Measurements from ENCODE around the gene ZFAND3. TPM values are rescaled to one million over a fixed set of nuclear protein-coding genes. Genes with fewer than 3 reads are reported as not detected.
A peak's percentile ranks its signal among the peaks of the same experiment; 100 is the strongest.

Gene ZFAND3
- polyA plus RNA-seq, 1 donor (not counting 4 experiments of a cell fraction or from before 2014, with no cell fraction given) = 19.6 TPM

GRCh38 chr6:37781788-37782187, 37.7 kb upstream of the ZFAND3 start:
- Histone ChIP-seq H3K4me1 (ENCODE audit: control insufficient read depth, extremely low read depth, insufficient read depth, low read length) (peaks cover 20% of the 10 kb centered on the region), H3K27ac (ENCODE audit: control insufficient read depth, insufficient read depth, low read length) (no peak overlapping the region), H3K9me3 (ENCODE audit: control insufficient read depth, low read depth, low read length) (no peaks in the 10 kb centered on the region), H3K9me1 (ENCODE audit: control insufficient read depth, extremely low read depth, insufficient read depth, low read length) (no peaks in the 10 kb centered on the region), H4K20me1 (ENCODE audit: control insufficient read depth, extremely low read depth, insufficient read depth, low read length) (no peaks in the 10 kb centered on the region), H2AFZ (ENCODE audit: control insufficient read depth, low read length) (no peak overlapping the region), H3K9ac (ENCODE audit: control insufficient read depth, extremely low read depth, insufficient read depth, low read length) (no peak overlapping the region), H3K4me2 (ENCODE audit: control insufficient read depth, extremely low read depth, insufficient read depth, low read depth, low read length) (no peak overlapping the region), H3K4me3 (ENCODE audit: control insufficient read depth in 2 of 3, extremely low read depth in 1 of 3, insufficient read depth in 2 of 3, low read depth in 1 of 3, low read length in 3 of 3) (no peak overlapping the region), H3K79me2 (ENCODE audit: control insufficient read depth, insufficient read depth, low read length) (no peaks in the 10 kb centered on the region), H3K27me3 (ENCODE audit: control insufficient read depth, extremely low read depth, insufficient read depth, low read length) (peaks cover 13% of the 10 kb centered on the region), H3K36me3 (ENCODE audit: control insufficient read depth in 2 of 2, extremely low read depth in 1 of 2, insufficient read depth in 2 of 2, low read length in 2 of 2) (no peaks in the 10 kb centered on the region)
- no peak for DNase-seq (ENCODE audit: low read depth, low spot score)
- no peak for TF ChIP-seq EZH2 (IDR thresholded peaks at IDR 0.05; ENCODE audit: low read length)
- TF ChIP-seq, protein P1, sequence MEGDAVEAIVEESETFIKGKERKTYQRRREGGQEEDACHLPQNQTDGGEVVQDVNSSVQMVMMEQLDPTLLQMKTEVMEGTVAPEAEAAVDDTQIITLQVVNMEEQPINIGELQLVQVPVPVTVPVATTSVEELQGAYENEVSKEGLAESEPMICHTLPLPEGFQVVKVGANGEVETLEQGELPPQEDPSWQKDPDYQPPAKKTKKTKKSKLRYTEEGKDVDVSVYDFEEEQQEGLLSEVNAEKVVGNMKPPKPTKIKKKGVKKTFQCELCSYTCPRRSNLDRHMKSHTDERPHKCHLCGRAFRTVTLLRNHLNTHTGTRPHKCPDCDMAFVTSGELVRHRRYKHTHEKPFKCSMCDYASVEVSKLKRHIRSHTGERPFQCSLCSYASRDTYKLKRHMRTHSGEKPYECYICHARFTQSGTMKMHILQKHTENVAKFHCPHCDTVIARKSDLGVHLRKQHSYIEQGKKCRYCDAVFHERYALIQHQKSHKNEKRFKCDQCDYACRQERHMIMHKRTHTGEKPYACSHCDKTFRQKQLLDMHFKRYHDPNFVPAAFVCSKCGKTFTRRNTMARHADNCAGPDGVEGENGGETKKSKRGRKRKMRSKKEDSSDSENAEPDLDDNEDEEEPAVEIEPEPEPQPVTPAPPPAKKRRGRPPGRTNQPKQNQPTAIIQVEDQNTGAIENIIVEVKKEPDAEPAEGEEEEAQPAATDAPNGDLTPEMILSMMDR (optimal IDR thresholded peaks at IDR 0.05 in 1 of 3, IDR thresholded peaks at IDR 0.05 in 1 of 3, conservative IDR thresholded peaks at IDR 0.05 in 1 of 3; ENCODE audit: extremely low read depth in 1 of 3, insufficient read depth in 2 of 3, low read length in 3 of 3) = no peak
- dilution Hi-C loops (cut with MboI; ENCODE audit: extremely low pct_ligation_motif_present, low sequenced_read_pairs) = no loop called here
- no peak for FAIRE-seq

- H3K27me3 ChIP-seq (ENCODE audit: control insufficient read depth, extremely low read depth, insufficient read depth, low read length) = no peaks in the 10 kb centered on the region
- peak overlapping the region; percentile 41 for H3K9ac ChIP-seq (ENCODE audit: control insufficient read depth, extremely low read depth, insufficient read depth, low read length)
- TF ChIP-seq, protein P1 (optimal IDR thresholded peaks at IDR 0.05 in 1 of 3, IDR thresholded peaks at IDR 0.05 in 1 of 3, conservative IDR thresholded peaks at IDR 0.05 in 1 of 3; ENCODE audit: extremely low read depth in 1 of 3, insufficient read depth in 2 of 3, low read length in 3 of 3) = no peak
- no peak for TF ChIP-seq EZH2 (IDR thresholded peaks at IDR 0.05; ENCODE audit: low read length)
- H3K4me1 ChIP-seq (ENCODE audit: control insufficient read depth, extremely low read depth, insufficient read depth, low read length) = peaks cover 26% of the 10 kb centered on the region
- H3K9me3 ChIP-seq (ENCODE audit: control insufficient read depth, low read depth, low read length) = no peaks in the 10 kb centered on the region
- peak overlapping the region in 1 of 3 experiments; percentile 21 for H3K4me3 ChIP-seq (ENCODE audit: control insufficient read depth in 2 of 3, extremely low read depth in 1 of 3, insufficient read depth in 2 of 3, low read depth in 1 of 3, low read length in 3 of 3)
- no peak for DNase-seq (ENCODE audit: low read depth, low spot score)
- H3K4me2 ChIP-seq (ENCODE audit: control insufficient read depth, extremely low read depth, insufficient read depth, low read depth, low read length) = peak overlapping the region; percentile 80
- H3K27ac ChIP-seq (ENCODE audit: control insufficient read depth, insufficient read depth, low read length) = no peak overlapping the region
- H2AFZ ChIP-seq (ENCODE audit: control insufficient read depth, low read length) = peak overlapping the region; percentile 91
- FAIRE-seq = no peak
- H3K79me2 ChIP-seq (ENCODE audit: control insufficient read depth, insufficient read depth, low read length) = no peaks in the 10 kb centered on the region
- dilution Hi-C loops (cut with MboI; ENCODE audit: extremely low pct_ligation_motif_present, low sequenced_read_pairs) = no loop called here
- H4K20me1 ChIP-seq (ENCODE audit: control insufficient read depth, extremely low read depth, insufficient read depth, low read length) = no peaks in the 10 kb centered on the region
- no peaks in the 10 kb centered on the region for H3K36me3 ChIP-seq (ENCODE audit: control insufficient read depth in 2 of 2, extremely low read depth in 1 of 2, insufficient read depth in 2 of 2, low read length in 2 of 2)
- H3K9me1 ChIP-seq (ENCODE audit: control insufficient read depth, extremely low read depth, insufficient read depth, low read length) = no peaks in the 10 kb centered on the region
Observed at GRCh38 chr6:37783025-37783855, 36.3 kb upstream of the ZFAND3 start.

Data from keratinocyte (primary cell).